H9 (cell line): ENCODE results near the gene PDYN. TPM values are rescaled to one million over a fixed set of nuclear protein-coding genes. Genes with fewer than 3 reads are reported as not detected.

Source experiments
- DNase-seq: peaks from one replicate; pipeline ENCODE4 v3.0.0-alpha.2; 2017
- H2AFZ ChIP-seq: one replicate; pipeline ENCODE4 v1.6.1; 2013; ENCODE audit warnings: mild to moderate bottlenecking, low read length, control low read depth, moderate library complexity
- H2AK5ac ChIP-seq: 2 replicates; pipeline ENCODE4 v1.6.1; 2013; ENCODE audit warnings: low read length, control low read depth, mixed read lengths; ENCODE audit not compliant: insufficient read length
- H2BK120ac ChIP-seq: one replicate; pipeline ENCODE4 v1.6.1; 2013; ENCODE audit warnings: low read depth, mild to moderate bottlenecking, low read length, control low read depth, inconsistent platforms; ENCODE audit not compliant: poor library complexity, severe bottlenecking
- H2BK12ac ChIP-seq: 2 replicates; pipeline ENCODE4 v1.6.1; 2013; ENCODE audit warnings: low read length, control low read depth, mixed read lengths, low read depth; ENCODE audit not compliant: insufficient read length
- H2BK15ac ChIP-seq: 2 replicates; pipeline ENCODE4 v1.6.1; 2013; ENCODE audit warnings: low read depth, low read length, control low read depth
- H2BK20ac ChIP-seq: one replicate; pipeline ENCODE4 v1.6.1; 2013; ENCODE audit warnings: low read depth, mild to moderate bottlenecking, low read length, control low read depth, inconsistent platforms; ENCODE audit not compliant: poor library complexity, severe bottlenecking
- H2BK5ac ChIP-seq: 2 replicates; pipeline ENCODE4 v1.6.1; 2013; ENCODE audit warnings: low read length, control low read depth, mixed read lengths; ENCODE audit not compliant: insufficient read length
- H3K14ac ChIP-seq: 2 replicates; pipeline ENCODE4 v1.6.1; 2013; ENCODE audit warnings: low read length, control low read depth; ENCODE audit not compliant: insufficient read depth
- H3K18ac ChIP-seq: 2 replicates; pipeline ENCODE4 v1.6.1; 2013; ENCODE audit warnings: low read depth, mild to moderate bottlenecking, mixed read lengths, low read length, control low read depth; ENCODE audit not compliant: insufficient read length
- H3K23ac ChIP-seq: 2 replicates; pipeline ENCODE4 v1.6.1; 2013; ENCODE audit warnings: low read length, control low read depth, mixed read lengths, low read depth; ENCODE audit not compliant: insufficient read length
- H3K23me2 ChIP-seq: 2 replicates; pipeline ENCODE4 v1.6.1; 2013; ENCODE audit warnings: low read depth, mild to moderate bottlenecking, mixed read lengths, low read length, control low read depth; ENCODE audit not compliant: insufficient read length, poor library complexity, severe bottlenecking
- H3K27ac ChIP-seq: 2 replicates; pipeline ENCODE4 v1.5.1; 2013; ENCODE audit warnings: low read length, control low read depth, mixed read lengths, low read depth; ENCODE audit not compliant: insufficient read length
- H3K27me3 ChIP-seq: 2 replicates; pipeline ENCODE4 v1.6.1; 2013; ENCODE audit warnings: low read length, control low read depth, inconsistent platforms; ENCODE audit not compliant: insufficient read depth
- H3K4ac ChIP-seq: 2 replicates; pipeline ENCODE4 v1.6.1; 2013; ENCODE audit warnings: low read depth, mild to moderate bottlenecking, control low read depth, inconsistent platforms, low read length, moderate library complexity
- H3K4me1 ChIP-seq: 2 replicates; pipeline ENCODE4 v1.6.1; 2013; ENCODE audit warnings: low read length, control low read depth, inconsistent platforms; ENCODE audit not compliant: insufficient read depth
- H3K4me2 ChIP-seq: 2 replicates; pipeline ENCODE4 v1.6.1; 2013; ENCODE audit warnings: low read length, control low read depth, mixed read lengths; ENCODE audit not compliant: insufficient read length, insufficient read depth
- H3K56ac ChIP-seq: 2 replicates; pipeline ENCODE4 v1.6.1; 2013; ENCODE audit warnings: low read depth, mild to moderate bottlenecking, mixed read lengths, low read length, control low read depth; ENCODE audit not compliant: insufficient read length
- H3K79me1 ChIP-seq: 2 replicates; pipeline ENCODE4 v1.6.1; 2013; ENCODE audit warnings: low read depth, mild to moderate bottlenecking, moderate library complexity, low read length, control low read depth, inconsistent platforms; ENCODE audit not compliant: insufficient read depth, poor library complexity, severe bottlenecking
- H3K79me2 ChIP-seq: 2 replicates; pipeline ENCODE4 v1.6.1; 2013; ENCODE audit warnings: low read length, control low read depth, inconsistent platforms; ENCODE audit not compliant: insufficient read depth
- H3K9ac ChIP-seq: 2 replicates; pipeline ENCODE4 v1.6.1; 2013; ENCODE audit warnings: low read length, control low read depth, mixed read lengths; ENCODE audit not compliant: insufficient read length; ENCODE audit errors: extremely low read depth
- H3K9me3 ChIP-seq: one replicate; pipeline ENCODE4 v1.6.1; 2013; ENCODE audit warnings: low read depth, low read length, inconsistent platforms; ENCODE audit not compliant: control insufficient read depth
- H3T11ph ChIP-seq: one replicate; pipeline ENCODE4 v1.6.1; 2013; ENCODE audit warnings: mild to moderate bottlenecking, low read length, control low read depth, inconsistent platforms
- H4K20me1 ChIP-seq: one replicate; pipeline ENCODE4 v1.6.1; 2013; ENCODE audit not compliant: control insufficient read depth, insufficient read length, insufficient read depth
- H4K5ac ChIP-seq: 2 replicates; pipeline ENCODE4 v1.6.1; 2013; ENCODE audit warnings: low read depth, mild to moderate bottlenecking, mixed read lengths, low read length, control low read depth; ENCODE audit not compliant: insufficient read length
- H4K8ac ChIP-seq: replicated peaks from 2 replicates; pipeline ENCODE4 v1.6.1; 2013; ENCODE audit warnings: low read length, control low read depth, mixed read lengths, low read depth; ENCODE audit not compliant: insufficient read length
- H4K91ac ChIP-seq: 2 replicates; pipeline ENCODE4 v1.6.1; 2013; ENCODE audit warnings: low read depth, mild to moderate bottlenecking, moderate library complexity, mixed read lengths, low read length, control low read depth; ENCODE audit not compliant: insufficient read length
- H3K27ac Mint-ChIP-seq, 3 experiments: 2 replicates in 2 of 3; 3 replicates in 1 of 3; pipeline ENCODE4 v1.8.0; 2020 to 2021; ENCODE audit warnings: mixed read lengths in 3 of 3, mild to moderate bottlenecking in 1 of 3, moderate library complexity in 1 of 3
- H3K27me3 Mint-ChIP-seq: 2 replicates; pipeline ENCODE4 v1.8.0; 2021; ENCODE audit warnings: low read depth, mild to moderate bottlenecking, moderate library complexity, mixed read lengths
- H3K36me3 Mint-ChIP-seq, 3 experiments: 2 replicates in 2 of 3; 3 replicates in 1 of 3; pipeline ENCODE4 v1.8.0; 2020 to 2021; ENCODE audit warnings: low read depth in 3 of 3, mixed read lengths in 3 of 3; ENCODE audit not compliant: insufficient read depth in 1 of 3
- H3K4me1 Mint-ChIP-seq, 2 experiments: 2 replicates each; pipeline ENCODE4 v1.8.0; 2020; ENCODE audit warnings: mixed read lengths in 2 of 2
- H3K4me3 Mint-ChIP-seq, 2 experiments: 2 replicates in 1 of 2; 3 replicates in 1 of 2; pipeline ENCODE4 v1.8.0; 2020 to 2021; ENCODE audit warnings: mild to moderate bottlenecking in 2 of 2, mixed read lengths in 2 of 2, moderate library complexity in 1 of 2
- H3K9me3 Mint-ChIP-seq, 2 experiments: 2 replicates in 1 of 2; 3 replicates in 1 of 2; pipeline ENCODE4 v1.8.0; 2020; ENCODE audit warnings: mild to moderate bottlenecking in 2 of 2, mixed read lengths in 2 of 2, moderate library complexity in 1 of 2
- CTCF ChIP-seq: fragments of 200-600 bp; sonication (generic); conservative IDR thresholded peaks from 3 replicates; pipeline ENCODE4 v1.8.0; 2021; ENCODE audit warnings: antibody characterized with exemption, mild to moderate bottlenecking
- WGBS: extraction: QIAGEN DNeasy Blood & Tissue Kit; methylation state at CpG from one replicate; pipeline ENCODE4 v1.1.7; 2013; ENCODE audit warnings: missing lambda C conversion rate, low lambda C conversion rate, mixed read lengths; ENCODE audit not compliant: insufficient read length; ENCODE audit errors: extremely low coverage; 5-methylcytosine and 5-hydroxymethylcytosine counted together
- total RNA-seq: library from RNA; stranded (reverse); gene quantifications from 2 replicates; pipeline ENCODE4 v1.2.1, GENCODE V29; 2021

Gene PDYN
- total RNA-seq, 1 experiment from 2014 or later = 0.63 TPM

GRCh38 chr20:1994627-1995026 lies 769 bp upstream of the PDYN start:
- TF ChIP-seq CTCF = no peak
- no peaks in the 10 kb centered on the region for H4K20me1 ChIP-seq
- no peaks in the 10 kb centered on the region for H3K79me2 ChIP-seq
- Mint-ChIP-seq H3K27me3 (peaks cover 18% of the 10 kb centered on the region), H3K9me3 (no peaks in the 10 kb centered on the region), H3K27ac (no peak overlapping the region), H3K4me1 (peaks cover 55 to 56% of the 10 kb centered on the region in 2 experiments), H3K36me3 (no peaks in the 10 kb centered on the region), H3K4me3 (no peak overlapping the region)
- DNase-seq = no peak
- no peak overlapping the region for H3K9ac ChIP-seq
- no peak overlapping the region for H2AFZ ChIP-seq
- H4K91ac ChIP-seq = no peak overlapping the region
- no peaks in the 10 kb centered on the region for H3K27me3 ChIP-seq
- no peak overlapping the region for H2BK5ac ChIP-seq
- no CpG with 5 or more reads among the region's 14 CpGs for WGBS
- no peak overlapping the region for H4K8ac ChIP-seq
- H3T11ph ChIP-seq = no peak overlapping the region
- H3K23me2 ChIP-seq = no peaks in the 10 kb centered on the region
- H2BK15ac ChIP-seq = no peak overlapping the region
- no peak overlapping the region for H3K4me2 ChIP-seq
- no peak overlapping the region for H3K14ac ChIP-seq
- H4K5ac ChIP-seq = no peak overlapping the region
- H3K4me1 ChIP-seq = no peaks in the 10 kb centered on the region
- H3K79me1 ChIP-seq = no peaks in the 10 kb centered on the region
- no peak overlapping the region for H3K18ac ChIP-seq
- H3K9me3 ChIP-seq = no peaks in the 10 kb centered on the region
- H3K56ac ChIP-seq = no peak overlapping the region
- H2BK120ac ChIP-seq = no peak overlapping the region
- no peak overlapping the region for H2AK5ac ChIP-seq
- no peak overlapping the region for H2BK12ac ChIP-seq
- no peak overlapping the region for H3K4ac ChIP-seq
- H3K23ac ChIP-seq = no peak overlapping the region
- H3K27ac ChIP-seq = no peak overlapping the region
- H2BK20ac ChIP-seq = no peak overlapping the region
